Urinary bladder (tissue), 2 donors: ENCODE measurements around the gene TAF3. TPM values are rescaled to one million over a fixed set of nuclear protein-coding genes. Genes with fewer than 3 reads are reported as not detected.

ENCODE experiments used
- polyA plus RNA-seq: library from polyadenylated mRNA; stranded (reverse); fragments of 200-250 nt; gene quantifications from one replicate; pipeline ENCODE4 v1.2.3, GENCODE V29; 2013
- total RNA-seq: library from RNA; depleted of rRNA; stranded (reverse); fragments of >200 nt; gene quantifications from one replicate; pipeline ENCODE4 v1.2.3, GENCODE V29; 2014
- donor health status: healthy.

Gene TAF3
- total and polyA plus RNA-seq, 2 donors: 3.8 to 7.5 TPM

Other genes with a start within 250 kb of the TAF3 start
- gene ITIH5, start 151.5 kb upstream of the TAF3 start, total RNA-seq: 97.6 TPM
- 113 TPM for gene ITIH5, start 151.5 kb upstream of the TAF3 start, polyA plus RNA-seq
- 0.16 TPM for gene ITIH2, start 115.2 kb upstream of the TAF3 start, total RNA-seq
- gene ITIH2, start 115.2 kb upstream of the TAF3 start, polyA plus RNA-seq: 0.20 TPM
- 15.9 TPM for gene KIN, start 30.5 kb upstream of the TAF3 start, total RNA-seq
- 8.0 TPM for gene KIN, start 30.5 kb upstream of the TAF3 start, polyA plus RNA-seq
- gene ATP5F1C, start 30.3 kb upstream of the TAF3 start, total RNA-seq: 254 TPM
- gene ATP5F1C, start 30.3 kb upstream of the TAF3 start, polyA plus RNA-seq: 262 TPM
- gene GATA3, start 236.2 kb downstream of the TAF3 start, total RNA-seq: 10.6 TPM
- gene GATA3, start 236.2 kb downstream of the TAF3 start, polyA plus RNA-seq: 17.9 TPM